CD14-positive monocyte (primary cell): ENCODE data around the gene CADM2. TPM values are rescaled to one million over a fixed set of nuclear protein-coding genes. Genes with fewer than 3 reads are reported as not detected.
A peak's percentile ranks its signal among the peaks of the same experiment; 100 is the strongest.

Source experiments
- DNase-seq, 3 donors: peaks; one replicate each; pipeline ENCODE4 v3.0.0-alpha.2; 2011 to 2022
- H2AFZ ChIP-seq: 2 replicates; pipeline ENCODE4 v1.6.0; 2012; ENCODE audit warnings: mild to moderate bottlenecking, low read depth, low read length, inconsistent platforms; ENCODE audit not compliant: insufficient read depth, poor library complexity, severe bottlenecking
- H3K27ac ChIP-seq, 2 donors: 1 replicate in 1 of 2; 2 replicates in 1 of 2; pipeline ENCODE4 v1.5.1; 2012 to 2013; ENCODE audit warnings: low read length in 2 of 2, control low read depth in 1 of 2, inconsistent platforms in 1 of 2, low read depth in 1 of 2, mild to moderate bottlenecking in 1 of 2
- H3K27me3 ChIP-seq, 2 donors: one replicate each; pipeline versions ENCODE4 v1.6.0 to v1.6.1; 2011 to 2013; ENCODE audit warnings: low read length in 2 of 2; ENCODE audit not compliant: control insufficient read depth in 2 of 2, insufficient read depth in 2 of 2
- H3K36me3 ChIP-seq, 2 donors: replicated peaks in 1 of 2; 1 replicate in 1 of 2; 2 replicates in 1 of 2; pipeline versions ENCODE4 v1.5.1 to v1.6.1; 2012 to 2013; ENCODE audit warnings: low read length in 2 of 2, control low read depth in 1 of 2, inconsistent platforms in 1 of 2, mild to moderate bottlenecking in 1 of 2; ENCODE audit not compliant: insufficient read depth in 2 of 2, control insufficient read depth in 1 of 2
- H3K4me1 ChIP-seq, 2 donors: 1 replicate in 1 of 2; 2 replicates in 1 of 2; pipeline versions ENCODE4 v1.5.1 to v1.6.1; 2012 to 2013; ENCODE audit warnings: low read length in 2 of 2, control low read depth in 1 of 2, inconsistent platforms in 1 of 2, mild to moderate bottlenecking in 1 of 2, moderate library complexity in 1 of 2; ENCODE audit not compliant: insufficient read depth in 2 of 2, control insufficient read depth in 1 of 2
- H3K4me2 ChIP-seq: replicated peaks from 2 replicates; pipeline ENCODE3; 2012; ENCODE audit warnings: low read length, moderate library complexity, mild to moderate bottlenecking; ENCODE audit not compliant: poor library complexity, severe bottlenecking; ENCODE audit errors: extremely low read depth
- H3K4me3 ChIP-seq, 3 experiments: fragments of 200-600 bp in 1 of 3; sonication (generic) in 1 of 3; replicated peaks in 1 of 3; 1 replicate in 2 of 3; 2 replicates in 1 of 3; pipeline ENCODE4 v1.5.1; 2011 to 2013; ENCODE audit warnings: low read length in 3 of 3, mild to moderate bottlenecking in 3 of 3, control low read depth in 2 of 3, low read depth in 2 of 3, inconsistent platforms in 1 of 3, moderate library complexity in 1 of 3
- H3K79me2 ChIP-seq: 2 replicates; pipeline ENCODE4 v1.6.0; 2012; ENCODE audit warnings: mild to moderate bottlenecking, control low read depth, inconsistent platforms, low read length, moderate library complexity; ENCODE audit not compliant: insufficient read depth
- H3K9ac ChIP-seq: 2 replicates; pipeline ENCODE4 v1.6.0; 2017; ENCODE audit warnings: low read length, mild to moderate bottlenecking; ENCODE audit not compliant: insufficient read depth, poor library complexity, severe bottlenecking
- H3K9me3 ChIP-seq, 2 donors: replicated peaks in 1 of 2; 1 replicate in 1 of 2; 2 replicates in 1 of 2; pipeline versions ENCODE4 v1.5.1 to v1.6.1; 2012 to 2013; ENCODE audit warnings: low read length in 2 of 2, control low read depth in 1 of 2; ENCODE audit not compliant: control insufficient read depth in 1 of 2, insufficient read depth in 1 of 2
- H4K20me1 ChIP-seq: 2 replicates; pipeline ENCODE4 v1.6.0; 2012; ENCODE audit warnings: mild to moderate bottlenecking, low read length, control low read depth, moderate library complexity; ENCODE audit not compliant: insufficient read depth
- H3K27ac Mint-ChIP-seq, 7 donors: one replicate each; pipeline ENCODE4 v1.8.0; 2020; ENCODE audit warnings: mild to moderate bottlenecking in 7 of 7, mixed read lengths in 7 of 7, moderate library complexity in 6 of 7, inconsistent platforms in 2 of 7
- H3K27me3 Mint-ChIP-seq, 3 donors: one replicate each; pipeline ENCODE4 v1.8.0; 2021 to 2022; ENCODE audit warnings: low read depth in 3 of 3, mild to moderate bottlenecking in 3 of 3, mixed read lengths in 3 of 3, moderate library complexity in 3 of 3, inconsistent platforms in 1 of 3
- H3K36me3 Mint-ChIP-seq, 2 donors: one replicate each; pipeline ENCODE4 v1.8.0; 2020; ENCODE audit warnings: mixed read lengths in 2 of 2, inconsistent platforms in 1 of 2, mild to moderate bottlenecking in 1 of 2
- H3K4me1 Mint-ChIP-seq: one replicate; pipeline ENCODE4 v1.8.0; 2020; ENCODE audit warnings: mild to moderate bottlenecking, mixed read lengths
- H3K4me3 Mint-ChIP-seq, 2 donors: one replicate each; pipeline ENCODE4 v1.8.0; 2020; ENCODE audit warnings: mild to moderate bottlenecking in 2 of 2, mixed read lengths in 2 of 2, moderate library complexity in 1 of 2
- H3K9me3 Mint-ChIP-seq, 7 donors: one replicate each; pipeline ENCODE4 v1.8.0; 2020 to 2022; ENCODE audit warnings: mixed read lengths in 7 of 7, mild to moderate bottlenecking in 6 of 7, moderate library complexity in 6 of 7, inconsistent platforms in 2 of 7
- CTCF ChIP-seq: fragments of 200-600 bp; IDR thresholded peaks from one replicate; pipeline ENCODE4 v1.8.0; 2022; ENCODE audit warnings: antibody characterized with exemption, mild to moderate bottlenecking
- WGBS: methylation state at CpG from one replicate; pipeline ENCODE4 v1.1.5; 2013; ENCODE audit warnings: missing lambda C conversion rate; ENCODE audit not compliant: insufficient coverage; 5-methylcytosine and 5-hydroxymethylcytosine counted together
- intact Hi-C, 2 donors: fragments of 100-400 bp; cut with micrococcal nuclease; formaldehyde crosslinking; loops; one replicate each; pipeline versions ENCODE4 v1.15.0 to v1.15.1; 2023
- polyA plus RNA-seq, 3 donors: library from polyadenylated mRNA; depleted of rRNA in 1 of 3; unstranded in 2 of 3; stranded (reverse) in 1 of 3; fragments of 300-500 nt in 2 of 3; fragments of >200 nt in 1 of 3; fragmentation: Illumina TruSeq in 2 of 3; gene quantifications; 1 replicate in 2 of 3; 2 replicates in 1 of 3; pipeline ENCODE4 v1.2.3, GENCODE V29; 2012 to 2021

CADM2 gene
- polyA plus RNA-seq, 3 donors, result not detected

- peaks cover 46 to 63% of the 10 kb centered on the region in 2 donors for H3K27me3 ChIP-seq
- H3K4me3 Mint-ChIP-seq, result peak overlapping the region in 1 of 2 donors; percentile 86
- intact Hi-C loops, result no loop called here
These were observed 2.2 kb downstream of the CADM2 start for GRCh38 chr3:84961011-84961410.

GRCh38 chr3:84961521-84962255 lies 2.9 kb downstream of the CADM2 start:
- 11% methylated on average over 12 of the region's 23 CpGs for WGBS
- Histone ChIP-seq H3K27ac (no peak overlapping the region), H3K9me3 (peaks cover 18 to 31% of the 10 kb centered on the region in 2 donors), H3K4me3 (no peak overlapping the region), H2AFZ (no peak overlapping the region), H3K79me2 (no peaks in the 10 kb centered on the region), H3K4me1 (peaks cover 11% of the 10 kb centered on the region in 2 donors), H3K4me2 (no peak overlapping the region), H3K36me3 (no peaks in the 10 kb centered on the region), H3K9ac (no peak overlapping the region), H3K27me3 (peaks cover 46 to 63% of the 10 kb centered on the region in 2 donors), H4K20me1 (no peaks in the 10 kb centered on the region)
- peaks cover 15% of the 10 kb centered on the region for H3K4me1 Mint-ChIP-seq
- no peak for TF ChIP-seq CTCF
- peaks cover 50 to 55% (median 52%) of the 10 kb centered on the region in 3 donors for H3K27me3 Mint-ChIP-seq
- peaks cover 0 to 8% of the 10 kb centered on the region in 2 donors for H3K36me3 Mint-ChIP-seq
- H3K27ac Mint-ChIP-seq, result no peak overlapping the region
- H3K9me3 Mint-ChIP-seq, result peaks cover 3 to 28% (median 21%) of the 10 kb centered on the region in 7 donors
- DNase-seq, result no peak
- peak overlapping the region in 1 of 2 donors; percentile 86 for H3K4me3 Mint-ChIP-seq
- intact Hi-C loops, result no loop called here

More at GRCh38 chr3:84961011-84961410, 2.2 kb downstream of the CADM2 start:
- Histone ChIP-seq H3K9ac (no peak overlapping the region), H3K4me3 (no peak overlapping the region), H3K27ac (no peak overlapping the region), H3K4me1 (peaks cover 11% of the 10 kb centered on the region in 2 donors), H3K4me2 (no peak overlapping the region), H4K20me1 (no peaks in the 10 kb centered on the region), H2AFZ (no peak overlapping the region), H3K9me3 (peaks cover 18 to 31% of the 10 kb centered on the region in 2 donors), H3K36me3 (no peaks in the 10 kb centered on the region), H3K79me2 (no peaks in the 10 kb centered on the region)
- peaks cover 15% of the 10 kb centered on the region for H3K4me1 Mint-ChIP-seq
- no peak for DNase-seq
- peaks cover 50 to 55% (median 52%) of the 10 kb centered on the region in 3 donors for H3K27me3 Mint-ChIP-seq
- 20% methylated on average over 1 of the region's 7 CpGs for WGBS
- no peak overlapping the region for H3K27ac Mint-ChIP-seq
- peaks cover 0 to 8% of the 10 kb centered on the region in 2 donors for H3K36me3 Mint-ChIP-seq
- no peak for TF ChIP-seq CTCF
- peaks cover 3 to 28% (median 21%) of the 10 kb centered on the region in 7 donors for H3K9me3 Mint-ChIP-seq
